A549 (cell line): Measurements from ENCODE around the gene SLC25A48. TPM values are rescaled to one million over a fixed set of nuclear protein-coding genes. Genes with fewer than 3 reads are reported as not detected.

Experiments
- ATAC-seq, 2 experiments: fragments of 200-7000 bp in 1 of 2; fragments of >200 bp in 1 of 2; cut with Nextera tagmentation in 1 of 2; cut with Tn5 transposase in 1 of 2; 3 replicates each; pipeline versions ENCODE4 v1.8.0 to v1.9.1; 2018 to 2020; ENCODE audit warnings: mild to moderate bottlenecking in 1 of 2, moderate library complexity in 1 of 2
- CTCF ChIA-PET: fragments of 300-600 bp; sonication (Branson Sonifier 250); formaldehyde crosslinking; extraction: SDS; loops from one replicate; lab custom pipeline; 2021; ENCODE audit warnings: antibody characterized with exemption, inconsistent platforms; lab: Yijun Ruan, JAX
- POLR2A ChIA-PET: fragments of 350-600 bp; formaldehyde crosslinking; extraction: SDS; loops from one replicate; lab custom pipeline; 2021; ENCODE audit warnings: antibody characterized with exemption, inconsistent platforms; lab: Yijun Ruan, JAX
- DNase-seq, 2 experiments: peaks; one replicate each; pipeline versions ENCODE4 v3.0.0 to v3.0.0-alpha.2; 2011 to 2016; ENCODE audit warnings: low read depth in 1 of 2, low spot score in 1 of 2
- FAIRE-seq: peaks from 2 replicates; lab custom pipeline; 2011; peaks lifted over from hg19 to GRCh38; lab: Jason Lieb, UNC
- H3K27ac ChIP-seq, 2 experiments: fragments of >200 bp; sonication (Bioruptor Twin); formaldehyde crosslinking; 3 replicates each; pipeline ENCODE4 v1.5.1; 2016 to 2017
- H3K4me1 ChIP-seq: fragments of >200 bp; sonication (Bioruptor Twin); formaldehyde crosslinking; 3 replicates; pipeline ENCODE4 v1.6.1; 2016
- H3K4me2 ChIP-seq: fragments of >200 bp; sonication (Bioruptor Twin); formaldehyde crosslinking; 3 replicates; pipeline ENCODE4 v1.6.1; 2016
- H3K4me3 ChIP-seq: fragments of >200 bp; sonication (Bioruptor Twin); formaldehyde crosslinking; 3 replicates; pipeline ENCODE4 v1.5.1; 2016
- H3K9me3 ChIP-seq: fragments of >200 bp; sonication (Bioruptor Twin); formaldehyde crosslinking; 3 replicates; pipeline ENCODE4 v1.6.1; 2016
- ATOH8 ChIP-seq: fragments of 250-450 bp; sonication (Bioruptor Pico); IDR thresholded peaks from 2 replicates; pipeline ENCODE4 v1.5.0; 2020; ENCODE audit warnings: low read depth, mild to moderate bottlenecking, moderate library complexity
- HOXA7 ChIP-seq: fragments of 250-450 bp; sonication (Bioruptor Pico); IDR thresholded peaks from 2 replicates; pipeline ENCODE4 v1.5.0; 2020; ENCODE audit warnings: mild to moderate bottlenecking, moderate library complexity
- JUN ChIP-seq, 2 experiments: fragments of >200 bp; sonication (Bioruptor Twin); formaldehyde crosslinking; IDR thresholded peaks; 2 replicates in 1 of 2; 3 replicates in 1 of 2; pipeline ENCODE4 v1.6.1; 2016 to 2017
- JUNB ChIP-seq: fragments of >200 bp; sonication (Bioruptor Twin); formaldehyde crosslinking; IDR thresholded peaks from 2 replicates; pipeline ENCODE4 v1.6.1; 2016
- KDM1A ChIP-seq: fragments of 200-600 bp; sonication (generic); IDR thresholded peaks from 2 replicates; pipeline ENCODE4 v1.6.1; 2016; ENCODE audit warnings: low read depth, mild to moderate bottlenecking
- MYC ChIP-seq: IDR thresholded peaks from 2 replicates; pipeline ENCODE4 v1.6.1; 2012; ENCODE audit warnings: mild to moderate bottlenecking, inconsistent platforms, low read length, improper control_type of control experiment, borderline replicate concordance
- POLR2AphosphoS2 ChIP-seq: conservative IDR thresholded peaks from 2 replicates; pipeline ENCODE4 v1.6.1; 2012; ENCODE audit warnings: low read length, improper control_type of control experiment, inconsistent platforms
- RCOR1 ChIP-seq: fragments of 150-350 bp; IDR thresholded peaks from 2 replicates; pipeline ENCODE4 v1.6.1; 2014; ENCODE audit warnings: antibody characterized with exemption, low read length, low read depth
- SREBF2 ChIP-seq: fragments of 450-650 bp; IDR thresholded peaks from 2 replicates; pipeline ENCODE4 v1.6.1; 2014; ENCODE audit warnings: mild to moderate bottlenecking, moderate library complexity
- TFCP2L1 ChIP-seq: fragments of 250-450 bp; sonication (Bioruptor Pico); IDR thresholded peaks from 2 replicates; pipeline ENCODE4 v1.5.0; 2021; ENCODE audit warnings: mild to moderate bottlenecking
- ZC3H11A ChIP-seq: fragments of 450-650 bp; IDR thresholded peaks from 2 replicates; pipeline ENCODE4 v1.6.1; 2014; ENCODE audit warnings: antibody characterized with exemption, mild to moderate bottlenecking
- WGBS: methylation state at CpG from one replicate; pipeline ENCODE4 v1.1.6; 2017; ENCODE audit errors: missing lambda C conversion rate; 5-methylcytosine and 5-hydroxymethylcytosine counted together
- polyA plus RNA-seq, 4 experiments: library from polyadenylated mRNA; depleted of rRNA in 3 of 4; stranded (reverse); fragments of >200 nt; fragmentation: RNase III in 1 of 4; extraction: RNeasy Plus Mini Kit Qiagen cat#74134 plus additional on column Dnase treatment in 1 of 4; gene quantifications; 2 replicates in 3 of 4; 3 replicates in 1 of 4; pipeline ENCODE4 v1.2.3, GENCODE V29; 2011 to 2017
- TF ChIP-seq, protein P1 (sequence below): fragments of >200 bp; sonication (Bioruptor Twin); formaldehyde crosslinking; IDR thresholded peaks from 3 replicates; pipeline ENCODE4 v1.6.1; 2016
- TF ChIP-seq, protein P2 (sequence below): IDR thresholded peaks from 2 replicates; pipeline ENCODE4 v1.6.1; 2012; ENCODE audit warnings: low read depth, borderline replicate concordance
- TF ChIP-seq, protein P3 (sequence below): IDR thresholded peaks from 2 replicates; pipeline ENCODE4 v1.6.1; 2012

The SLC25A48 gene
- polyA plus RNA-seq, 2 of the 4 experiments (the other 2 are of a cell fraction), result 0.18 TPM; not detected in 1

GRCh38 chr5:135880801-135881200, 46.3 kb downstream of the SLC25A48 start:
- H3K4me3 ChIP-seq, result no peak overlapping the region
- no peak for FAIRE-seq
- TF ChIP-seq POLR2AphosphoS2, result no peak
- TF ChIP-seq MYC, result no peak
- no peak for TF ChIP-seq KDM1A
- TF ChIP-seq SREBF2, result no peak
- TF ChIP-seq, protein P1, sequence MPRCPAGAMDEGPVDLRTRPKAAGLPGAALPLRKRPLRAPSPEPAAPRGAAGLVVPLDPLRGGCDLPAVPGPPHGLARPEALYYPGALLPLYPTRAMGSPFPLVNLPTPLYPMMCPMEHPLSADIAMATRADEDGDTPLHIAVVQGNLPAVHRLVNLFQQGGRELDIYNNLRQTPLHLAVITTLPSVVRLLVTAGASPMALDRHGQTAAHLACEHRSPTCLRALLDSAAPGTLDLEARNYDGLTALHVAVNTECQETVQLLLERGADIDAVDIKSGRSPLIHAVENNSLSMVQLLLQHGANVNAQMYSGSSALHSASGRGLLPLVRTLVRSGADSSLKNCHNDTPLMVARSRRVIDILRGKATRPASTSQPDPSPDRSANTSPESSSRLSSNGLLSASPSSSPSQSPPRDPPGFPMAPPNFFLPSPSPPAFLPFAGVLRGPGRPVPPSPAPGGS, result no peak
- TF ChIP-seq, protein P2, sequence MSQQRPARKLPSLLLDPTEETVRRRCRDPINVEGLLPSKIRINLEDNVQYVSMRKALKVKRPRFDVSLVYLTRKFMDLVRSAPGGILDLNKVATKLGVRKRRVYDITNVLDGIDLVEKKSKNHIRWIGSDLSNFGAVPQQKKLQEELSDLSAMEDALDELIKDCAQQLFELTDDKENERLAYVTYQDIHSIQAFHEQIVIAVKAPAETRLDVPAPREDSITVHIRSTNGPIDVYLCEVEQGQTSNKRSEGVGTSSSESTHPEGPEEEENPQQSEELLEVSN, result no peak
- no peak for TF ChIP-seq ATOH8 (CRISPR knock-in tag)
- TF ChIP-seq TFCP2L1 (CRISPR knock-in tag), result no peak
- TF ChIP-seq, all 56 proteins: peak for 0
- ATAC-seq (peak in 1 of 2 experiments; percentile 5; a peak in 3 of 6 replicates), DNase-seq (no peak)
- Histone ChIP-seq H3K9me3 (no peaks in the 10 kb centered on the region), H3K4me1 (peaks cover 11% of the 10 kb centered on the region), H3K27ac (peak overlapping the region in 1 of 2 experiments; percentile 40; a peak in 2 of 6 replicates), H3K4me2 (peak overlapping the region; percentile 46)
- POLR2A ChIA-PET, result no interaction called here
- CTCF ChIA-PET, result interaction anchor here (0.6 to 5.0 kb wide), 11 partner anchors 11 to 414 kb away, joined by 3 to 37 read pairs (median 4); partner anchors contain the start of gene IL9
- WGBS, result 32% methylated on average over 7 of the region's 7 CpGs

DNA sequence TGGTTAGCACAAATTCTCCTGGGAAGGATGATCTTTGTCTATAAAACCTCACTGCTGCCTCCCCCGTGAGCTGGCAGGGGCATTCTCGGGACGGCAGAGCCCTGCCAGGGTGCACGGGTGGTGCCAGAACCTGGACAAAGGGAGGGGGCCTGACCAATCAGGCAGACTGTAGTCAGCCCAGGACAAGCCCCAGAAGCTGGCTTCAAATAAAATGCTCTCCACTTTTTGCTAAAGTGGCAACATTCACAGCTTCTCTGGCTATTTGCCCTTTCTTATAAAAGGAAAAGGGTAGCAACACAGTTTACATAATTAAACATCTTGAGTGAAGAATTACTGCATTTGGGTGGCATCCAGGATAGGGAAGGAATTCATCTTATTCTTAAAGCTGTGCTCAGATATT, 46.8 kb downstream of the SLC25A48 start:
- POLR2A ChIA-PET, result no interaction called here
- Histone ChIP-seq H3K27ac (peak overlapping the region in 1 of 2 experiments; percentile 40; a peak in 2 of 6 replicates), H3K9me3 (no peaks in the 10 kb centered on the region), H3K4me1 (peaks cover 11% of the 10 kb centered on the region), H3K4me3 (no peak overlapping the region), H3K4me2 (peak overlapping the region; percentile 46)
- no peak for TF ChIP-seq ZC3H11A
- TF ChIP-seq, protein P2, result no peak
- no peak for TF ChIP-seq RCOR1
- WGBS, result 29% methylated on average over 4 of the region's 4 CpGs
- DNase-seq (no peak), ATAC-seq (no peak), FAIRE-seq (no peak)
- CTCF ChIA-PET, result interaction anchor here (0.6 to 5.0 kb wide), 16 partner anchors 10 to 487 kb away, joined by 3 to 37 read pairs (median 4); partner anchors contain the start of gene IL9

- TF ChIP-seq JUN (IDR thresholded peaks at IDR 0.05) (no peak), JUNB (no peak), HOXA7 (CRISPR knock-in tag) (no peak), TFCP2L1 (CRISPR knock-in tag) (no peak)
- TF ChIP-seq, protein P1, result no peak
- TF ChIP-seq, protein P3, sequence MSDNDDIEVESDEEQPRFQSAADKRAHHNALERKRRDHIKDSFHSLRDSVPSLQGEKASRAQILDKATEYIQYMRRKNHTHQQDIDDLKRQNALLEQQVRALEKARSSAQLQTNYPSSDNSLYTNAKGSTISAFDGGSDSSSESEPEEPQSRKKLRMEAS, result no peak
- Histone ChIP-seq H3K4me2 (no peak overlapping the region), H3K27ac (no peak overlapping the region), H3K9me3 (no peaks in the 10 kb centered on the region), H3K4me3 (no peak overlapping the region), H3K4me1 (peaks cover 11% of the 10 kb centered on the region)
- WGBS, result 57% methylated on average over 3 of the region's 3 CpGs
- ATAC-seq (no peak), FAIRE-seq (peak; percentile 7), DNase-seq (no peak)
- POLR2A ChIA-PET, result no interaction called here
- CTCF ChIA-PET, result interaction anchor here (0.6 to 5.0 kb wide), 15 partner anchors 10 to 488 kb away, joined by 3 to 37 read pairs (median 4); no protein-coding TSS in a partner anchor
Measured at GRCh38 chr5:135881819-135882218, 47.4 kb downstream of the SLC25A48 start.
